BLaER1 (cell line): ENCODE results near the gene HMGB4.

Source experiments
- H3K27ac ChIP-seq: shearing (Covaris generic); formaldehyde crosslinking; 2 replicates; pipeline ENCODE4 v1.8.1; 2022
- H3K27me3 ChIP-seq: shearing (Covaris generic); formaldehyde crosslinking; 2 replicates; pipeline ENCODE4 v1.8.1; 2022
- H3K36me3 ChIP-seq: shearing (Covaris generic); formaldehyde crosslinking; 2 replicates; pipeline ENCODE4 v1.8.1; 2022
- H3K4me1 ChIP-seq: shearing (Covaris generic); formaldehyde crosslinking; 2 replicates; pipeline ENCODE4 v1.8.1; 2022
- H3K4me2 ChIP-seq: shearing (Covaris generic); formaldehyde crosslinking; 2 replicates; pipeline ENCODE4 v1.8.1; 2022
- H3K4me3 ChIP-seq: shearing (Covaris generic); formaldehyde crosslinking; 2 replicates; pipeline ENCODE4 v1.8.1; 2022
- H3K9ac ChIP-seq: shearing (Covaris generic); formaldehyde crosslinking; 2 replicates; pipeline ENCODE4 v1.8.1; 2022
- H3K9me3 ChIP-seq: shearing (Covaris generic); formaldehyde crosslinking; 2 replicates; pipeline ENCODE4 v1.8.1; 2022
- H4K20me1 ChIP-seq: shearing (Covaris generic); formaldehyde crosslinking; 2 replicates; pipeline ENCODE4 v1.8.1; 2022
- Cebpa-rat ChIP-seq: shearing (Covaris generic); IDR thresholded peaks from 2 replicates; pipeline ENCODE4 v1.8.1; 2022

Gene HMGB4

DNA sequence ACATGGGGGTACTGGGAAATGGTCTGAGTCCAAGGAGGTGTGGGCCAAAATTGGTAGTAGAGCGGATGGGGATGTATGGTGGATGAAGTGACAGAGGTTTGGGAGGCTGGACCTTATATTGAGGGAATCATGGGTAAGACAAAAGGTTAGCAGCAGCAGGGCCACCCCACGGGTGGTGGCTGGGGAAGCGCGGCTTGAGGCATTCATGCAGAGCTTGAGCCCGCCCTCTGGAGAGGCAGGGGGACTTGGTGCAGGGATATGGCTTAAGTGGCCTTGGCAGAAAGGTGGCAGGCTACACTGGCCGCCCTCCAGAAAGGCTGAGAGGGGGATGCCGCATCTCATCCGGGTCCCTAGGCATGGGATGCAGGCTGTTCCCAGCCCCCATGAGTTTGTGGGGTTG lies 31.5 kb downstream of the HMGB4 start:
- no peaks in the 10 kb centered on the region for H4K20me1 ChIP-seq
- TF ChIP-seq Cebpa-rat = no peak
- no peaks in the 10 kb centered on the region for H3K27me3 ChIP-seq
- H3K9me3 ChIP-seq = no peaks in the 10 kb centered on the region
- H3K4me2 ChIP-seq = no peak overlapping the region
- no peak overlapping the region for H3K27ac ChIP-seq
- H3K36me3 ChIP-seq = no peaks in the 10 kb centered on the region
- no peaks in the 10 kb centered on the region for H3K4me1 ChIP-seq
- no peak overlapping the region for H3K9ac ChIP-seq
- H3K4me3 ChIP-seq = no peak overlapping the region

DNA sequence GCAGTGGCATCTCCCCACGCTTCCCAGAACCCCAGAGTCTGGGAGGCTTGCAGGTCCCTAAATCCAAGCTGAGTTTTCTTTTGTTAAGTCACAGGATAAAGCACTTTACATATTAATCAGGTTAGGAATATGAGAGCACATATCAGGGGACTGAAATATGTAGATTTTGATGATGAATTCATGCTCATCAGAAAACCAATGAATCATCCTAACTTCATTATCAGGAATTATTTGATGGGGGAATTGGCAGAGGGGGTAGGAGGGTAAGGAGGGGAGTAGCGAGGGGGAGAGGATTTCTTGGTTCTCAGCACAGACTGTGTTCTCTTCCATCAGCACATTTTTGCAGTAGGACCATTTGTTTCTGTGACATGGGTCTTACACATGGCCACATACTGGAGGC lies 32.1 kb downstream of the HMGB4 start:
- Histone ChIP-seq H4K20me1 (no peaks in the 10 kb centered on the region), H3K4me3 (no peak overlapping the region), H3K27me3 (no peaks in the 10 kb centered on the region), H3K27ac (no peak overlapping the region), H3K9ac (no peak overlapping the region), H3K9me3 (no peaks in the 10 kb centered on the region), H3K4me1 (no peaks in the 10 kb centered on the region), H3K36me3 (no peaks in the 10 kb centered on the region), H3K4me2 (no peak overlapping the region)
- TF ChIP-seq Cebpa-rat = no peak

DNA sequence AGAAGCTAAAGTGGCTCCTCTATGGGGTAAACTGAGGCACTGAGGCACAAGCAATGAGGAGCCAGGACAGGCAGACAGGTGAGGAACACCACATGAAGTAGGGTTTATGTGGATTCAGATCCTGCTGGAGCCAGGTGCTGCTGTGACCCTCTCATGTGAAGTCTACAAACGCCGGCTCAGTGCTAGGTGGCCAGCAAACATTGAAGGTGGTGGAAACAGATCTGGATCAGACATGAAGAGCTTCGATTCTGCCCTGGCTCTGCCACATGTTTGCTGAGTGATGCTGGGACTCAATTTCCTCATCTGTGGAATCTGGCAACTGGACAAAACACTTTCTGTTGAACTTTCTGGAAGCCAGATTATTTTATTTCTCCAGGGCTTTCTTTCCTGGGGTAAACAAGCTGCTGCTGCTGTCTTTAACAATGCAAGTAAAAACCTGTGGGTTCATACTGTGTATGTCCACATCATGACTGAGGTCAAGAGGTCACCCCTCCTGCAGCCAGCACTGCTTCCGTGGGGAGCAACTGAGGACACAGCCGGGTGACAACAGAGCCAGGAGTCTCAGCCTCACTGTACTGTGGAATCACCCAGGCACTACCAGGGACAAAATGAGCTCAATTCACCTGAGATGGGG lies 33.3 kb downstream of the HMGB4 start:
- TF ChIP-seq Cebpa-rat = no peak
- Histone ChIP-seq H3K36me3 (no peaks in the 10 kb centered on the region), H3K27me3 (no peaks in the 10 kb centered on the region), H3K4me2 (no peak overlapping the region), H3K27ac (no peak overlapping the region), H3K9ac (no peak overlapping the region), H3K9me3 (no peaks in the 10 kb centered on the region), H3K4me3 (no peak overlapping the region), H4K20me1 (no peaks in the 10 kb centered on the region), H3K4me1 (no peaks in the 10 kb centered on the region)

DNA sequence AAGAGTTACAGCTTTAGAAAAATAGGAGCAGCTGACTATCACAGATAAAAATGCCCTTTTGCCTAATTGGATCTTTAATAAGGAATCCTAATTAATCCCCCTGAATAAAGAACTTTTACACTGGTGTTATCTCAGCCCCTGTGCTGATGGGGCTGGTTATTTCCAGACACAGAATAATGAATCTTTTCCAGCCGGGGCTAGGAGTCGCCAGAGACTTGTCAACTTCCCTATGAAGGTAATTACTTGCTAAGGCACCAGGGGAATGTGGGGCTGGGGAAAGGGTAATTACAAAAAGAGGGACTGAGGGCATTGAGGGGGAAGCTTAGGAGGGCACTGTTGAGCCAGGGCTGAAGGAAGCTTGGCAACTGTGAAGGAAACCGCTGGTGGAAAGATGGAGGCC lies 34.5 kb downstream of the HMGB4 start:
- no peak for TF ChIP-seq Cebpa-rat
- Histone ChIP-seq H3K27ac (no peak overlapping the region), H3K27me3 (no peaks in the 10 kb centered on the region), H3K4me2 (no peak overlapping the region), H3K36me3 (no peaks in the 10 kb centered on the region), H4K20me1 (no peaks in the 10 kb centered on the region), H3K9ac (no peak overlapping the region), H3K4me1 (peaks cover 10% of the 10 kb centered on the region), H3K4me3 (no peak overlapping the region), H3K9me3 (no peaks in the 10 kb centered on the region)

DNA sequence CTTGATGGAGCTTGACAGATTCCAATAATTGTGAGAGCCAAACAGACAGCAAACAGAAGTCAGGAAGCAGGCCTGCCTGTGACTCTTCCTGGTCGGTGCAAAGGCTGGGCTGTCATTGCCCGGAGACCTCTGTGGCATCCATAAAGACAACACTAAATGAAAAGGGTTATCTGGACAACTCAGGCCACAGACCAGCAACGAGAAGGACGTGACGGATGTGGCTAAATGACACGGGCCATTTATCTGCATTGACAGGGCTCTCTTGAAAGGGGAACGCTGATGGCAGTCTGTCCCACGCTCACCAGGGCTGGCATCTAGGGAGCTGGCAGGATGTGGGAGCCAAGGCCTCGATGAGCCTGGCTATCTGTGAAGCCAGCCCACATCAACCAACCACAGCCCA lies 35.0 kb downstream of the HMGB4 start:
- Histone ChIP-seq H3K27me3 (no peaks in the 10 kb centered on the region), H3K27ac (no peak overlapping the region), H3K4me3 (no peak overlapping the region), H3K36me3 (no peaks in the 10 kb centered on the region), H3K4me1 (peaks cover 14% of the 10 kb centered on the region), H3K9ac (no peak overlapping the region), H3K9me3 (no peaks in the 10 kb centered on the region), H3K4me2 (no peak overlapping the region), H4K20me1 (no peaks in the 10 kb centered on the region)
- no peak for TF ChIP-seq Cebpa-rat

DNA sequence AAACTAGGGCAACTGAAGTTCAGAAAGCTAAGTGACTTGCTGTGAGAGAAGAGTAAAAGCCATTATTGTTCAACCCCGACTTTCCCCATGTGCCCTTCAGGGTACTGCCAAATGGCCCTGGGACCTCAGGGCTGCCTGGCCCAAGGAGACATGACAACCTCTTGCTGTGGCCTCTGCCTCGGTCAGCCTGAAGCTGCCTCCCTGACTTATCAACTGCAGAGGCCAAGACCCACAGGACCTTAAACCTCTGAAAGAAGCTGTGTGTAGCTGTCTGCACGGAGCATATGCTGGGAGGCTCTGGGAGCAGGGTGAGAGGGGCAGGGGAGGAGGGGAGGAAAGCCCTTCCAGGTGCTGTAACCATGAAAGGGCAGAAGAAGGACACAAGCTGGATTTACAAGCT lies 35.9 kb downstream of the HMGB4 start:
- no peak for TF ChIP-seq Cebpa-rat
- Histone ChIP-seq H3K4me2 (no peak overlapping the region), H3K9me3 (no peaks in the 10 kb centered on the region), H3K36me3 (no peaks in the 10 kb centered on the region), H3K9ac (no peak overlapping the region), H3K27ac (no peak overlapping the region), H3K27me3 (no peaks in the 10 kb centered on the region), H3K4me3 (no peak overlapping the region), H3K4me1 (peaks cover 15% of the 10 kb centered on the region), H4K20me1 (no peaks in the 10 kb centered on the region)

DNA sequence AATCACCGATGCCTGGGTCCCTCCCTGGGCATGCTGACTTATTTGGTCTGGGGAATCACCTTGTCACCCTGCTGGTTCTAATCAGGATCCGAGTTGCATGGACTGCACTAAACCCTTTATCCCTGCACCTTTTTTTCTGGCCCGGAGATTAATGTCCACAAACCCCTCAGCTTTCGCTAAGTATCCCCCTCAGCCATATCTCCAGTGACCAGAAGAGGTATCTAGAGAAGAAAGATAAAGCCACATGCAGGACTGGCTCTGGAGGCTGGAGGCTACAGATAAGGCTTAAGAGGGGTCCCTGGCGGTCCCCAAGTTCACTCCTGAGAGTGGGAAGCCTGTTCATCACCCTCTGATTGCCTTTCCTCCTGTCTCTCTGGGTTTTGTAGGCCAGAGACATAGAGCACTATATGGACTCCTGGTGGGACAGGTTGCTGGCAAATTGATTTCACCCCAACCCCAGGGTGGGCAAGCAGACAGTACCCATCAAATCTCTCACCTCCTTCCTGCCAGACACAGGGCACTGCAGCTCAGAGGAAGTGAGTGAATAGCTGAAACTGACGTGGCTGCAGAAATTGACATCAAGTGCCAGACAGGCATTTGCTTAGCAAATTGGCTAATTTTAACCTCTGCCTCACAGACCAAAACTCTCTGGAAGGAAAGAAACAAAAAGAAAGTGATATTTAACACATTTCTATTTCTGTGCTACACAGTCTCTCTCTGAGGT lies 38.8 kb downstream of the HMGB4 start:
- no peak overlapping the region for H3K9ac ChIP-seq
- H3K27me3 ChIP-seq = no peaks in the 10 kb centered on the region
- H3K27ac ChIP-seq = no peak overlapping the region
- TF ChIP-seq Cebpa-rat = no peak
- H3K36me3 ChIP-seq = no peaks in the 10 kb centered on the region
- H3K4me1 ChIP-seq = peaks cover 25% of the 10 kb centered on the region
- H3K4me2 ChIP-seq = peak overlapping the region; percentile 28; the same call in 1 of the 2 replicates
- H3K4me3 ChIP-seq = no peak overlapping the region
- H4K20me1 ChIP-seq = no peaks in the 10 kb centered on the region
- no peaks in the 10 kb centered on the region for H3K9me3 ChIP-seq

DNA sequence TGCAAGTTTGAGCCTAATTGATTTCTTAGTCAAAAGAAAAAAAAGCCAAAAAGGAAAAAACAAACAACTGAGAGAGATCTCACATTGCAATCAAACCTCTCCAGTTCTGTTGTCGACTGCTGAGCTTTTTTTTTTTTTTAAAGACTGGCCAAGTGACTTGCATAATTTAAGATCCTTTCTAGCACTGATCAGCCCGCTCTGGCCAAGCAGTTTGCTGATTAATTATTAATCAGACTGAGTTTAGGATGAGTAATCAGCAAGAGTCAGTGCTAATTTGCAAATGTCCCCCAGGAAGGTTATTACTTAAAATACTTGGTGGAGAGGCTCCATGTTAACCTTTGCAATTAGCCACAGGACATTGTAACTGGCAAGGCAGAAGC lies 39.3 kb downstream of the HMGB4 start:
- H3K27me3 ChIP-seq = no peaks in the 10 kb centered on the region

DNA sequence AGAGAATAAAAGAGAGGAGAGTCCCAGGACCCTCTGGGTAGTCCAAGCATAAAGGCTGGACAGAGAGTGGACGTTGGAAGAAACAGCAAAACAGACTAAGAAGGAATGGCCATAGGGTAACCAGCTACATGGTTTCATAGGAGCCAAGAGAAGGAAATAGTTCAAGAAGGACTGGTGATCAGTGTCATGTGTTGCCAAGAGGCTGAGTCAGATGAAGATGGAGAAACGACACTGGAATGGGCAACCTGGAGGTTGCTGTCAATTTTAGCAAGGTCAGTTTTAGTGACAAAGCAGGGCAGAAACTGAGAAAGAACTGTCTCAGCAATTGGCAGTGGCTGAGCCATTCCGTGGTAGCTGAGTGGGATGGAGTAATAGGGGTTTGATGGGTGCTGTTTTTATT lies 41.4 kb downstream of the HMGB4 start:
- no peaks in the 10 kb centered on the region for H3K27me3 ChIP-seq
- no peak overlapping the region for H3K4me3 ChIP-seq
- H3K9me3 ChIP-seq = no peaks in the 10 kb centered on the region
- H4K20me1 ChIP-seq = no peaks in the 10 kb centered on the region
- H3K36me3 ChIP-seq = no peaks in the 10 kb centered on the region
- no peak overlapping the region for H3K9ac ChIP-seq
- no peak overlapping the region for H3K27ac ChIP-seq
- TF ChIP-seq Cebpa-rat = no peak
- peaks cover 25% of the 10 kb centered on the region for H3K4me1 ChIP-seq
- H3K4me2 ChIP-seq = no peak overlapping the region

More for the DNA sequence above, 39.3 kb downstream of the HMGB4 start:
- Histone ChIP-seq H3K27ac (no peak overlapping the region), H3K36me3 (no peaks in the 10 kb centered on the region), H3K4me1 (peaks cover 25% of the 10 kb centered on the region), H3K9ac (no peak overlapping the region), H4K20me1 (no peaks in the 10 kb centered on the region), H3K4me2 (peak overlapping the region; percentile 28), H3K4me3 (no peak overlapping the region), H3K9me3 (no peaks in the 10 kb centered on the region)
- TF ChIP-seq Cebpa-rat = no peak

DNA sequence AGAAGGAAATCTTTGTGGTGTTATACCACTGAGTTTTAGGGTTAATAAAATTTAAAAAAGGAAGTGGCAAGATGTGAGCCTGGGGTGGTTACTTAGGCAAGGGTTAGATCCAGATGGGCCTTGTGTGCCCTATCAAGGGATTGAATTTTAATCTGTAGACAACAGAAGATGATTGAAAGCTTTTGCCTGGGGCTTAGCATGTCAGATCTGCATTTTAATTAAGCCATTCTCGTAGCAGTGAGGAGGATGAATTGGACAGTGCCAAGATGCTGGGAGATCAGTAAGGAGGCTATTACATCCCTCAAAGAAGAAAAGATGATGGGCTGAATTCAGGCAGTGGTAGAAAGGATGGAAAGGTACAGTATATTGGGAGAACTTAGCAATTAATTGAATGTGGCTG lies 42.3 kb downstream of the HMGB4 start:
- no peaks in the 10 kb centered on the region for H4K20me1 ChIP-seq
- H3K4me3 ChIP-seq = no peak overlapping the region
- H3K4me1 ChIP-seq = peaks cover 25% of the 10 kb centered on the region
- H3K4me2 ChIP-seq = peak overlapping the region; percentile 12; the same call in 1 of the 2 replicates
- H3K9me3 ChIP-seq = no peaks in the 10 kb centered on the region
- no peak for TF ChIP-seq Cebpa-rat
- H3K36me3 ChIP-seq = no peaks in the 10 kb centered on the region
- no peak overlapping the region for H3K27ac ChIP-seq
- H3K27me3 ChIP-seq = no peaks in the 10 kb centered on the region
- no peak overlapping the region for H3K9ac ChIP-seq
